Fibroblast of skin of left biceps (primary cell): ENCODE measurements around the gene NEGR1.

Experiments used
- DNase-seq, 2 experiments: peaks; one replicate each; pipeline ENCODE4 v3.0.0-alpha.2; 2013; ENCODE audit warnings: low read depth in 2 of 2

Gene NEGR1

GRCh38 chr1:71850936-71851335 lies 431.4 kb downstream of the NEGR1 start:
- DNase-seq, result no peak

- no peak for DNase-seq
These were observed 431.8 kb downstream of the NEGR1 start for GRCh38 chr1:71850515-71850914.

GRCh38 chr1:71843012-71843411 lies 439.3 kb downstream of the NEGR1 start:
- no peak for DNase-seq

GRCh38 chr1:71839876-71840275 lies 442.5 kb downstream of the NEGR1 start:
- no peak for DNase-seq

GRCh38 chr1:71836904-71837303 lies 445.4 kb downstream of the NEGR1 start:
- no peak for DNase-seq

GRCh38 chr1:71835442-71835813 lies 446.9 kb downstream of the NEGR1 start:
- DNase-seq, result no peak

GRCh38 chr1:71834601-71835441 lies 447.5 kb downstream of the NEGR1 start:
- no peak for DNase-seq

- DNase-seq, result no peak
These were observed 450.7 kb downstream of the NEGR1 start for GRCh38 chr1:71831646-71832045.

- no peak for DNase-seq
These were observed 453.0 kb downstream of the NEGR1 start for GRCh38 chr1:71829346-71829745.

GRCh38 chr1:71828431-71829012 lies 453.8 kb downstream of the NEGR1 start:
- DNase-seq, result no peak

GRCh38 chr1:71823708-71824305 lies 458.5 kb downstream of the NEGR1 start:
- no peak for DNase-seq

GRCh38 chr1:71817028-71817427 lies 465.3 kb downstream of the NEGR1 start:
- DNase-seq, result no peak

GRCh38 chr1:71809085-71809484 lies 473.3 kb downstream of the NEGR1 start:
- DNase-seq, result no peak

- DNase-seq, result no peak
These were observed 478.2 kb downstream of the NEGR1 start for GRCh38 chr1:71804140-71804539.

GRCh38 chr1:71796006-71796405 lies 486.3 kb downstream of the NEGR1 start:
- no peak for DNase-seq

GRCh38 chr1:71792264-71792663 lies 490.1 kb downstream of the NEGR1 start:
- no peak for DNase-seq

- no peak for DNase-seq
These were observed 494.2 kb downstream of the NEGR1 start for GRCh38 chr1:71788113-71788512.

- DNase-seq, result peak; percentile 27 to 33
These were observed 494.6 kb downstream of the NEGR1 start for GRCh38 chr1:71787699-71788098.

- no peak for DNase-seq
These were observed 496.1 kb downstream of the NEGR1 start for GRCh38 chr1:71786218-71786617.

- DNase-seq, result no peak
These were observed 496.9 kb downstream of the NEGR1 start for GRCh38 chr1:71785450-71785849.

GRCh38 chr1:71785000-71785399 lies 497.3 kb downstream of the NEGR1 start:
- DNase-seq, result no peak

GRCh38 chr1:71784241-71784640 lies 498.1 kb downstream of the NEGR1 start:
- DNase-seq, result no peak

- DNase-seq, result no peak
These were observed 499.3 kb downstream of the NEGR1 start for GRCh38 chr1:71783071-71783470.
